Neural cell (in vitro differentiated cells): Measurements from ENCODE around the gene THEM5. TPM values are rescaled to one million over a fixed set of nuclear protein-coding genes. Genes with fewer than 3 reads are reported as not detected.

ENCODE experiments used
- H2AFZ ChIP-seq: fragments of 200-600, 300-800 bp; sonication (generic), shearing (Covaris generic); 2 replicates; pipeline ENCODE4 v1.6.0; 2014; ENCODE audit warnings: low read depth, mild to moderate bottlenecking, antibody characterized with exemption, low read length, moderate library complexity
- H3F3A ChIP-seq: fragments of 200-600 bp; shearing (Covaris generic); 2 replicates; pipeline ENCODE4 v1.6.1; 2016; ENCODE audit warnings: mild to moderate bottlenecking, moderate library complexity, mixed read lengths, antibody characterized with exemption, low read length; ENCODE audit not compliant: insufficient read depth, poor library complexity, severe bottlenecking
- H3K27ac ChIP-seq: fragments of 200-600, 300-800 bp; sonication (generic), shearing (Covaris generic); 2 replicates; pipeline ENCODE4 v1.5.1; 2014; ENCODE audit warnings: mild to moderate bottlenecking, low read length, moderate library complexity
- H3K27me3 ChIP-seq: fragments of 300-800, 200-600 bp; sonication (generic), shearing (Covaris generic); 2 replicates; pipeline ENCODE4 v1.6.0; 2014; ENCODE audit warnings: mild to moderate bottlenecking, low read depth, low read length, moderate library complexity; ENCODE audit not compliant: insufficient read depth
- H3K36me3 ChIP-seq: fragments of 300-800, 200-600 bp; sonication (generic), shearing (Covaris generic); 2 replicates; pipeline ENCODE4 v1.5.1; 2014; ENCODE audit warnings: mild to moderate bottlenecking, antibody characterized with exemption, low read length, moderate library complexity; ENCODE audit not compliant: insufficient read depth
- H3K4me2 ChIP-seq: fragments of 300-800, 200-600 bp; sonication (generic), shearing (Covaris generic); 2 replicates; pipeline ENCODE4 v1.6.0; 2014; ENCODE audit warnings: mild to moderate bottlenecking, low read length
- H3K4me3 ChIP-seq: fragments of 300-800, 200-600 bp; sonication (generic), shearing (Covaris generic); 2 replicates; pipeline ENCODE4 v1.5.1; 2014; ENCODE audit warnings: mild to moderate bottlenecking, low read length, moderate library complexity
- H3K79me2 ChIP-seq: fragments of 200-600 bp; shearing (Covaris generic); replicated peaks from 2 replicates; pipeline ENCODE4 v1.6.0; 2014; ENCODE audit warnings: mild to moderate bottlenecking, low read length, moderate library complexity; ENCODE audit not compliant: insufficient read depth
- H3K9ac ChIP-seq: fragments of 300-800, 200-600 bp; sonication (generic), shearing (Covaris generic); 2 replicates; pipeline ENCODE4 v1.6.1; 2016; ENCODE audit warnings: mild to moderate bottlenecking, low read length, mixed read lengths
- H3K9me2 ChIP-seq: fragments of 200-600 bp; shearing (Covaris generic); 2 replicates; pipeline ENCODE4 v1.6.1; 2016; ENCODE audit warnings: mild to moderate bottlenecking, low read length, mixed read lengths; ENCODE audit not compliant: insufficient read depth
- H3K9me3 ChIP-seq: fragments of 200-600, 300-800 bp; sonication (generic), shearing (Covaris generic); 2 replicates; pipeline ENCODE4 v1.6.1; 2016; ENCODE audit warnings: mild to moderate bottlenecking, mixed run types, low read length, moderate library complexity, mixed read lengths
- H4K20me1 ChIP-seq: fragments of 200-600 bp; shearing (Covaris generic); 2 replicates; pipeline ENCODE4 v1.6.1; 2016; ENCODE audit warnings: mild to moderate bottlenecking, mixed run types; ENCODE audit not compliant: insufficient read depth
- CTCF ChIP-seq: fragments of 450-650 bp; IDR thresholded peaks from 2 replicates; pipeline ENCODE4 v1.5.1; 2014; ENCODE audit warnings: antibody characterized with exemption, mild to moderate bottlenecking, moderate library complexity; ENCODE audit not compliant: poor library complexity, severe bottlenecking
- EP300 ChIP-seq: fragments of 450-650 bp; conservative IDR thresholded peaks from 2 replicates; pipeline ENCODE4 v1.6.1; 2014; ENCODE audit warnings: antibody characterized with exemption, mild to moderate bottlenecking, moderate library complexity; ENCODE audit not compliant: poor library complexity, severe bottlenecking
- EZH2 ChIP-seq: fragments of 200-600, 300-800 bp; shearing (Covaris generic), sonication (generic); IDR thresholded peaks from 2 replicates; pipeline ENCODE4 v1.6.1; 2014; ENCODE audit warnings: antibody characterized with exemption, low read length, borderline replicate concordance, mild to moderate bottlenecking; ENCODE audit not compliant: insufficient read depth, poor library complexity, severe bottlenecking
- POLR2AphosphoS5 ChIP-seq: IDR thresholded peaks from 2 replicates; pipeline ENCODE4 v1.6.1; 2012
- RAD21 ChIP-seq: fragments of 450-650 bp; conservative IDR thresholded peaks from 2 replicates; pipeline ENCODE4 v1.6.1; 2014; ENCODE audit warnings: antibody characterized with exemption, mild to moderate bottlenecking, moderate library complexity
- SMC3 ChIP-seq: fragments of 450-650 bp; conservative IDR thresholded peaks from 2 replicates; pipeline ENCODE4 v1.6.1; 2014; ENCODE audit warnings: antibody characterized with exemption, mild to moderate bottlenecking, moderate library complexity; ENCODE audit not compliant: poor library complexity
- TAF1 ChIP-seq: IDR thresholded peaks from 2 replicates; pipeline ENCODE4 v1.6.1; 2012; ENCODE audit warnings: low read depth
- polyA plus RNA-seq: library from polyadenylated mRNA; depleted of rRNA; stranded (reverse); fragments of >200 nt; gene quantifications from 2 replicates; pipeline ENCODE4 v1.2.3, GENCODE V29; 2014
- small RNA-seq, 3 experiments: library from RNA; depleted of rRNA; stranded (forward); fragments of <200 nt; gene quantifications; one replicate each; pipeline ENCODE3, GENCODE V24; 2012
- TF ChIP-seq, protein P1 (sequence below): IDR thresholded peaks from 2 replicates; pipeline ENCODE4 v1.6.1; 2012; ENCODE audit warnings: borderline replicate concordance

The THEM5 gene
- polyA plus RNA-seq, 1 donor from 2014 or later = not detected

DNA sequence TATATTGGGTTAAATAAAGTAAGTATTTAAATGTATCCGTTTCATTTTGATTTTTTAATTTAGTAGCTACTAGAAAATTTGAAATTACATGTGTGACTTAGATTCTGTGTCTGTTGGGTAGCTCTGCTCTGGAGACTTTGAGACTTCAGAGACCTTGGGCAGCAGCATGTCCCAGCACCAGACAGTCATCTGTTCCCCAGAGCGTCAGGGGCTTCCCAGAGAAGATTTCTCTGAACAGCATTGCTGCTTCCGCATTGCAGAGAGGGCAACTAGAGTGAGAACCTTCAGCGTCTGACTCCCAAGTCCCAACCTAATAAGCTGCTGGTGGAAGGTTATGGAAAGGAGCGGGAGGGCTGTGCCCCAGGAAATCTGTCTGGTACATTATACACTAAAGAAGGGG lies 54.9 kb downstream of the THEM5 start:
- peak overlapping the region; percentile 61 for H3K27ac ChIP-seq
- H3K9me3 ChIP-seq = no peaks in the 10 kb centered on the region
- no peak overlapping the region for H2AFZ ChIP-seq
- peak overlapping the region; percentile 42 for H3K9ac ChIP-seq
- peak overlapping the region; percentile 50 for H3K4me3 ChIP-seq
- no peaks in the 10 kb centered on the region for H3K9me2 ChIP-seq
- no peak for TF ChIP-seq EP300
- TF ChIP-seq POLR2AphosphoS5 = no peak
- no peak for TF ChIP-seq EZH2
- no peak for TF ChIP-seq TAF1
- no peak for TF ChIP-seq CTCF
- no peak for TF ChIP-seq RAD21
- TF ChIP-seq, protein P1, sequence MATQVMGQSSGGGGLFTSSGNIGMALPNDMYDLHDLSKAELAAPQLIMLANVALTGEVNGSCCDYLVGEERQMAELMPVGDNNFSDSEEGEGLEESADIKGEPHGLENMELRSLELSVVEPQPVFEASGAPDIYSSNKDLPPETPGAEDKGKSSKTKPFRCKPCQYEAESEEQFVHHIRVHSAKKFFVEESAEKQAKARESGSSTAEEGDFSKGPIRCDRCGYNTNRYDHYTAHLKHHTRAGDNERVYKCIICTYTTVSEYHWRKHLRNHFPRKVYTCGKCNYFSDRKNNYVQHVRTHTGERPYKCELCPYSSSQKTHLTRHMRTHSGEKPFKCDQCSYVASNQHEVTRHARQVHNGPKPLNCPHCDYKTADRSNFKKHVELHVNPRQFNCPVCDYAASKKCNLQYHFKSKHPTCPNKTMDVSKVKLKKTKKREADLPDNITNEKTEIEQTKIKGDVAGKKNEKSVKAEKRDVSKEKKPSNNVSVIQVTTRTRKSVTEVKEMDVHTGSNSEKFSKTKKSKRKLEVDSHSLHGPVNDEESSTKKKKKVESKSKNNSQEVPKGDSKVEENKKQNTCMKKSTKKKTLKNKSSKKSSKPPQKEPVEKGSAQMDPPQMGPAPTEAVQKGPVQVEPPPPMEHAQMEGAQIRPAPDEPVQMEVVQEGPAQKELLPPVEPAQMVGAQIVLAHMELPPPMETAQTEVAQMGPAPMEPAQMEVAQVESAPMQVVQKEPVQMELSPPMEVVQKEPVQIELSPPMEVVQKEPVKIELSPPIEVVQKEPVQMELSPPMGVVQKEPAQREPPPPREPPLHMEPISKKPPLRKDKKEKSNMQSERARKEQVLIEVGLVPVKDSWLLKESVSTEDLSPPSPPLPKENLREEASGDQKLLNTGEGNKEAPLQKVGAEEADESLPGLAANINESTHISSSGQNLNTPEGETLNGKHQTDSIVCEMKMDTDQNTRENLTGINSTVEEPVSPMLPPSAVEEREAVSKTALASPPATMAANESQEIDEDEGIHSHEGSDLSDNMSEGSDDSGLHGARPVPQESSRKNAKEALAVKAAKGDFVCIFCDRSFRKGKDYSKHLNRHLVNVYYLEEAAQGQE = no peak
- no peak for TF ChIP-seq SMC3
- no peaks in the 10 kb centered on the region for H3K36me3 ChIP-seq
- H3F3A ChIP-seq = no peaks in the 10 kb centered on the region
- no peaks in the 10 kb centered on the region for H3K27me3 ChIP-seq
- peaks cover 3% of the 10 kb centered on the region for H3K79me2 ChIP-seq
- H3K4me2 ChIP-seq = no peak overlapping the region
- H4K20me1 ChIP-seq = no peaks in the 10 kb centered on the region

Small RNA genes within 50 kb of the gene (small RNA-seq; reads per million reads assigned to genes)
- gene RF00019 = 0 to 1.2 (median 0) reads per million in 3 experiments

Other genes with a start within 250 kb of the THEM5 start
- gene SNX27, start 241.7 kb downstream of the THEM5 start, polyA plus RNA-seq = 30.2 and 32.4 TPM in 2 replicates
- gene CELF3, start 136.9 kb downstream of the THEM5 start, polyA plus RNA-seq = 89.0 and 137 TPM in 2 replicates
- 23.5 and 23.6 TPM in 2 replicates for gene RIIAD1, start 132.2 kb downstream of the THEM5 start, polyA plus RNA-seq
- 119 and 134 TPM in 2 replicates for gene MRPL9, start 90.2 kb downstream of the THEM5 start, polyA plus RNA-seq
- 19.5 and 26.5 TPM in 2 replicates for gene TDRKH, start 63.2 kb downstream of the THEM5 start, polyA plus RNA-seq
- not detected in 2 replicates for gene LINGO4, start 48.3 kb downstream of the THEM5 start, polyA plus RNA-seq
- 0.28 and 0.45 TPM in 2 replicates for gene RORC, start 21.9 kb downstream of the THEM5 start, polyA plus RNA-seq
- gene C2CD4D, start 13.9 kb downstream of the THEM5 start, polyA plus RNA-seq = not detected in 2 replicates
- 11.3 and 13.3 TPM in 2 replicates for gene THEM4, start 55.8 kb upstream of the THEM5 start, polyA plus RNA-seq
- gene S100A10, start 140.1 kb upstream of the THEM5 start, polyA plus RNA-seq = 16.5 and 24.5 TPM in 2 replicates
- gene S100A11, start 183.3 kb upstream of the THEM5 start, polyA plus RNA-seq = not detected in 2 replicates
- not detected in 2 replicates for gene TCHHL1, start 235.4 kb upstream of the THEM5 start, polyA plus RNA-seq